Measurements from ENCODE around the gene GALNTL6. TPM values are rescaled to one million over a fixed set of nuclear protein-coding genes. Genes with fewer than 3 reads are reported as not detected.

The GALNTL6 gene
- total RNA-seq, 2 donors from 2014 or later: 0.92 to 3.8 TPM

DNA sequence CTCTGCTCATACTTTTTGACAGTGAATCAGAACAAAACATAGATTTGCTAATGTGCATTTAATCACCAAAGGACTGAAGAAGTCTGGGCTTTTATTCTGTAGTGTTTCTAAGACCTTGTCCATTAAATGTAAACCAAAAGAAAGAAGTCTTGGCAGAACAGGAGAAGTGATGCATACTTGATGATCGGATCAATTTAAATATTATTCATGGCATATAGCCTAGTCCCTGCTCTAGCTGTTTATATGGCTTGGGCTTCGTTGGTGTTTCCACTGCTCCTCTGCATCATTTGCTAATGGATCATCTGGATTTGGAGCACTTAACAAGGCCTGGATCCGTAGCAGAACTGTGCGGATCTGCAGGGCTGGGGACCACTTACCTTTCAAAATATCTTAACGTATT lies 566.6 kb downstream of the GALNTL6 start:
- H3K4me3 ChIP-seq: no peak overlapping the region
- H3K4me1 ChIP-seq (ENCODE audit: control insufficient read depth in 1 of 2, low read depth in 2 of 2): no peaks in the 10 kb centered on the region
- no peak overlapping the region for H3K27ac ChIP-seq
- DNase-seq (ENCODE audit: low spot score): no peak
- H3K36me3 ChIP-seq: no peaks in the 10 kb centered on the region
- no peaks in the 10 kb centered on the region for H3K9me3 ChIP-seq
- H3K27me3 ChIP-seq (replicated peaks; ENCODE audit: insufficient read depth): no peaks in the 10 kb centered on the region
- ATAC-seq (ENCODE audit: insufficient number of reproducible peaks, low FRiP score, low read depth): no peak
- no peak for TF ChIP-seq CTCF (IDR thresholded peaks at IDR 0.05)

DNA sequence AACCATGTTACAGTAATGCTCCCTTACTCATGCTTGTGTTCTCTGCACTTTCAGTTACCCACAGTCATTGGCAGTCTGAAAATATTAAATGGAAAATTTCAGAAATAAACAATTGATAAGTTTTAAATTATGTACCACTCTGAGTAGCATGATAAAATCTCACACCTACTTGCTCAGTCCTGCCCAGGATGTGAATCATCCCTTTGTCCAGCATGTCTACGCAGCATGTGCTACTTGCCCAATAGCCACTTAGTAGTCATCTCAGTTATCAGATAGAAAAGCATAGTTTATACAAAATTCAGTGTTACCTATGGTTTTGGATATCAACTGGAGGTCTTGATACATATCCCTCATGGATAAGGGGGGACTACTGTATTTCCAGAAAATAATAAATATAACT lies 577.1 kb downstream of the GALNTL6 start:
- H3K4me1 ChIP-seq (ENCODE audit: control insufficient read depth in 1 of 2, low read depth in 2 of 2): no peaks in the 10 kb centered on the region
- no peaks in the 10 kb centered on the region for H3K27me3 ChIP-seq (replicated peaks; ENCODE audit: insufficient read depth)
- ATAC-seq (ENCODE audit: insufficient number of reproducible peaks, low FRiP score, low read depth): no peak
- H3K4me3 ChIP-seq: no peak overlapping the region
- H3K9me3 ChIP-seq: no peaks in the 10 kb centered on the region
- TF ChIP-seq CTCF (IDR thresholded peaks at IDR 0.05): no peak
- no peak overlapping the region for H3K27ac ChIP-seq
- no peaks in the 10 kb centered on the region for H3K36me3 ChIP-seq
- no peak for DNase-seq (ENCODE audit: low spot score)

- no peak for ATAC-seq (ENCODE audit: insufficient number of reproducible peaks, low FRiP score, low read depth)
- no peak for TF ChIP-seq CTCF (IDR thresholded peaks at IDR 0.05)
- Histone ChIP-seq H3K27ac (no peak overlapping the region), H3K9me3 (no peaks in the 10 kb centered on the region), H3K36me3 (no peaks in the 10 kb centered on the region), H3K4me1 (ENCODE audit: control insufficient read depth in 1 of 2, low read depth in 2 of 2) (no peaks in the 10 kb centered on the region), H3K27me3 (replicated peaks; ENCODE audit: insufficient read depth) (no peaks in the 10 kb centered on the region), H3K4me3 (no peak overlapping the region)
- DNase-seq (ENCODE audit: low spot score): no peak
Measured at GRCh38 chr4:172392741-172393140, 579.5 kb downstream of the GALNTL6 start.

GRCh38 chr4:172393220-172393619 lies 580.0 kb downstream of the GALNTL6 start:
- Histone ChIP-seq H3K27ac (no peak overlapping the region), H3K4me1 (ENCODE audit: control insufficient read depth in 1 of 2, low read depth in 2 of 2) (no peaks in the 10 kb centered on the region), H3K27me3 (replicated peaks; ENCODE audit: insufficient read depth) (no peaks in the 10 kb centered on the region), H3K4me3 (no peak overlapping the region), H3K9me3 (no peaks in the 10 kb centered on the region), H3K36me3 (no peaks in the 10 kb centered on the region)
- no peak for TF ChIP-seq CTCF (IDR thresholded peaks at IDR 0.05)
- no peak for ATAC-seq (ENCODE audit: insufficient number of reproducible peaks, low FRiP score, low read depth)
- no peak for DNase-seq (ENCODE audit: low spot score)

GRCh38 chr4:172404676-172405075 lies 591.5 kb downstream of the GALNTL6 start:
- H3K4me3 ChIP-seq: no peak overlapping the region
- no peak for ATAC-seq (ENCODE audit: insufficient number of reproducible peaks, low FRiP score, low read depth)
- no peaks in the 10 kb centered on the region for H3K9me3 ChIP-seq
- TF ChIP-seq CTCF (IDR thresholded peaks at IDR 0.05): no peak
- no peak for DNase-seq (ENCODE audit: low spot score)
- no peak overlapping the region for H3K27ac ChIP-seq
- H3K27me3 ChIP-seq (replicated peaks; ENCODE audit: insufficient read depth): no peaks in the 10 kb centered on the region
- no peaks in the 10 kb centered on the region for H3K36me3 ChIP-seq
- H3K4me1 ChIP-seq (ENCODE audit: control insufficient read depth in 1 of 2, low read depth in 2 of 2): no peaks in the 10 kb centered on the region

Measured in thoracic aorta (tissue), 2 donors.